ENCODE results near the gene IRX4.

DNA sequence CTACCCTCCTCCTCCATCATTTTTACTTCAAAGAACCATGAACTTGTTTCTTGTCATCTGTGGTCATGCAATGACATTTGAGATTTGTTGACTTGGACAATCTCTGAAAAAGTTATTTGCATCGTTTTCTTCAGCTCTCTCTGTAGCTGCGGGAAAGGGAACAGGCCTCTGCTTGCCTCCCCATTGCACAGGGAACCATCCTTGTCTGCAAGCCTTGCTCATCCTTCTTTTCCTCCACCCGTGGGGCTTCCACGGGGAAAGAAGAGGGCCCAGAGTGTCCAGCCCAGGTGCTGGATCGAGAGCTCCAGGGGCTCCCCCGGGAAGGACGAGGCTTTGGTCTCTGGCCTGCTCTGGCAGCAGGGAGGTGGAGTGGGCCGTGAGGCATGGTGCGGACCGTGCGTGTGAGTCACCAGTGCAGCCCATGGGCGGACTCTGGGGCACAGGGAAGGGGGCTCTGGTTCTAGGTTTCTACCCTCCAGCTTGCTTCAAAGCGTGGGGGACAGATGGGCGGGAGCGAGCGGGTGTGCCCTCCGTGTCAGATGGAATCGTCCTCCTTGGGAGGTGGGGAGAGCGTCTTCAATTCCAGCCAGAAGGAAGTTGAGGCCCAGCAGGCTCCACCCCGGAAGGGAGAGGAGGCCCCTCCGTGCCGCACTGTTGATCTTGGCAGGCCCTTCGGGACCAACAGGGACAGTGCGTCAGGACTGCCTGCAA is 6.0 kb upstream of the IRX4 start:
- TF ChIP-seq GATA2 (IDR thresholded peaks at IDR 0.05; ENCODE audit: low read depth, low read length): no peak
- no peak for TF ChIP-seq GATA3 (IDR thresholded peaks at IDR 0.05; ENCODE audit: low read depth, low read length)
